GM12873 (cell line): ENCODE measurements around the gene SIX6.

ENCODE experiments used
- TF ChIP-seq, protein P1 (sequence below): IDR thresholded peaks from 2 replicates; pipeline ENCODE4 v1.5.1; 2012; ENCODE audit warnings: low read depth, mild to moderate bottlenecking, moderate library complexity, low read length, control low read depth; ENCODE audit not compliant: insufficient read depth; ENCODE audit errors: missing control alignments

The SIX6 gene

DNA sequence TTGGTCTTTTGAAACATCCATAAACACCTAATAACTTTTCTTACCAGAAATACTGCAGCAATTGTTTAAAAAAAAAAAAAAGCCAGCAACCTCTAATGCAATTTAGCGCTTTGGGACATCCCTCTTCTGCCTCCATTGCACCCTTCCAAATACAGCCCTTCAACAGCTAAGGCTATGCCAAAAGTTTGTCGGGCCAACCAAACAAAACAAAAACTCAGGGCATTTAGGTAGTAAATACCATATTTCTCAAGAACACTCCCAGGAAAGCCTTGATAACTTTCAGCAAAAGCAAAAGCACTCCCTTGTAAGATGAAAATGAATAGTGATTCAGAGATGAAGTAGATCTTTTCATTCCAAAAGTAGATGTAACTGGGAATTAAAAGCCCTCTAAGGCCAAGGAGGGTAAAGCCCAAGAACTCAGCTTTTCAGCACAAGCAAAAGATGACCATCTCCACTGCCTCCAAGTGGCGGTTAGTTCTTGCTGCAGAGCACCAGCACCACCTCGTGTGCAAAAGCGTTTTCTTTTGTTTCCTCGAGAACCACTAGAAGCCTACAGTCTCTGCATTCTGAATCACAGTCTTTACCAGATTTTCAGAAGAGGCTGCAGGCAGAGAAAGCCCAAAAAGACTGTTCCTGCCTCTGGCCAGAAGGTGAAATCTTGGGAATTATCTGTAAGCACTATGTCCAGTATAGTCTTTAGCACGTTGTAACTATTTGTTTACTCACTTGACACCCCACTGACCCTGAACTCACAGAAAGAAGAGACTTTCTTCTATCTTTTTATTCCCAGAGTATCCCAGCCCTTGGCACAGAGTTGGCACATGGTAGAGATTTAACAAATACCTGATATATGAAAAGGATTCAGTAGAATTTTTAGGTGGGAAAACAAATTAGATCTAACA, 53.1 kb downstream of the SIX6 start:
- TF ChIP-seq, protein P1, sequence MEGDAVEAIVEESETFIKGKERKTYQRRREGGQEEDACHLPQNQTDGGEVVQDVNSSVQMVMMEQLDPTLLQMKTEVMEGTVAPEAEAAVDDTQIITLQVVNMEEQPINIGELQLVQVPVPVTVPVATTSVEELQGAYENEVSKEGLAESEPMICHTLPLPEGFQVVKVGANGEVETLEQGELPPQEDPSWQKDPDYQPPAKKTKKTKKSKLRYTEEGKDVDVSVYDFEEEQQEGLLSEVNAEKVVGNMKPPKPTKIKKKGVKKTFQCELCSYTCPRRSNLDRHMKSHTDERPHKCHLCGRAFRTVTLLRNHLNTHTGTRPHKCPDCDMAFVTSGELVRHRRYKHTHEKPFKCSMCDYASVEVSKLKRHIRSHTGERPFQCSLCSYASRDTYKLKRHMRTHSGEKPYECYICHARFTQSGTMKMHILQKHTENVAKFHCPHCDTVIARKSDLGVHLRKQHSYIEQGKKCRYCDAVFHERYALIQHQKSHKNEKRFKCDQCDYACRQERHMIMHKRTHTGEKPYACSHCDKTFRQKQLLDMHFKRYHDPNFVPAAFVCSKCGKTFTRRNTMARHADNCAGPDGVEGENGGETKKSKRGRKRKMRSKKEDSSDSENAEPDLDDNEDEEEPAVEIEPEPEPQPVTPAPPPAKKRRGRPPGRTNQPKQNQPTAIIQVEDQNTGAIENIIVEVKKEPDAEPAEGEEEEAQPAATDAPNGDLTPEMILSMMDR = peak; percentile 80
